ENCODE measurements around the gene C1QTNF12.
"Not testable (repeated sequence)": the region's sequence is repeated elsewhere in the genome, so short reads cannot be mapped to it uniquely, and the experiment has no call there.

The C1QTNF12 gene

DNA sequence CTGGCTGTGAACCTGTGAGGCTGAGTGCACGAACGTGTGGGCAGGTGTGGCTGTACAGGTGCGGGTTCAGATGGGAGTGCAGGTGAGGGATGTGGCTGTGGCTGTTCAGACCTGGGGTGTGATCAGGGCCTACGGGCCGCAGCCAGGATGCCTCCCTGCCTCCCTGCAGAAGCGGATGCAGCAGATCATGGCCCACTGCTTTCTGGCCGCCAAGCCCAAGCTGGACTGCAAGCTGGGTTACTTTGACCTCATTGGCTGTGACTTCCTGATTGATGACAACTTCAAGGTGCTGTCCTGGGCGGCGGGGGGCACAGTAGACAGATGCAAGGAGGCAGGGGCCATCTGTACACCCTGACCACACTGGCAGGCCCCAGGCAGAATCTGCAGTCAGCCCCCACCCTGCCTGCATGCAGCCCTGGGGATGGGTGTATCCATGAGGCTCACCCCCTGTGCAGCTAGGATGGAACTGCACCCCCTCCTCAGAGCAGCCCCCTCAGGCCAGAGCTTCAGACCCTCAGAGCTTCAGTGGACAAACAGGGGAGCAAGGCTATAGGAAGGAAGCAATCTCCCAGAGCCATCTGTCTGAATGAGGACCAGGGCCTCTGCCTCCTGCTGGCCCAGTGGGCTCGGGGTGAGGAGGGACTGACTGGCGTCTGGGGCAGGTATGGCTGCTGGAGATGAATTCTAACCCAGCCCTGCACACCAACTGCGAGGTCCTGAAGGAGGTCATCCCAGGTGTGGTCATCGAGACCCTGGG lies 49.9 kb downstream of the C1QTNF12 start:
- no peak overlapping the region for H3K4me3 ChIP-seq (ENCODE audit: insufficient read length, low read depth)
- no peak overlapping the region for H3K9ac ChIP-seq (ENCODE audit: insufficient read length, low read depth)
- H3K27me3 ChIP-seq (ENCODE audit: insufficient read depth, insufficient read length), result no peaks in the 10 kb centered on the region
- DNase-seq (ENCODE audit: low read depth, low spot score), result no peak
- H3K36me3 ChIP-seq (ENCODE audit: insufficient read depth, insufficient read length, low read length), result no peaks in the 10 kb centered on the region
- TF ChIP-seq ZNF274 (IDR thresholded peaks at IDR 0.05; ENCODE audit: low read depth, low read length) (no peak), YY1 (IDR thresholded peaks at IDR 0.05; ENCODE audit: insufficient read depth, insufficient read length) (no peak), SUZ12 (IDR thresholded peaks at IDR 0.05; ENCODE audit: extremely low read depth, insufficient read depth, insufficient read length) (no peak)
- peaks cover 11% of the 10 kb centered on the region; the same call in 1 of the 2 replicates for H3K9me3 ChIP-seq (ENCODE audit: insufficient read depth, low read length)
- no peaks in the 10 kb centered on the region for H3K4me1 ChIP-seq (ENCODE audit: insufficient read depth, insufficient read length)

- H3K9me3 ChIP-seq (ENCODE audit: insufficient read depth, low read length), result peaks cover 15% of the 10 kb centered on the region; the same call in 1 of the 2 replicates
- DNase-seq (ENCODE audit: low read depth, low spot score); H3K4me1 ChIP-seq (ENCODE audit: insufficient read depth, insufficient read length); H3K4me3 ChIP-seq (ENCODE audit: insufficient read length, low read depth); H3K27me3 ChIP-seq (ENCODE audit: insufficient read depth, insufficient read length); H3K9ac ChIP-seq (ENCODE audit: insufficient read length, low read depth); H3K36me3 ChIP-seq (ENCODE audit: insufficient read depth, insufficient read length, low read length): not testable (repeated sequence)
Observed at GRCh38 chr1:1195726-1196125, 50.8 kb downstream of the C1QTNF12 start.

GRCh38 chr1:1194723-1195122 lies 51.8 kb downstream of the C1QTNF12 start:
- H3K9me3 ChIP-seq (ENCODE audit: insufficient read depth, low read length), result peaks cover 15% of the 10 kb centered on the region; the same call in 1 of the 2 replicates
- no peak for TF ChIP-seq ZNF274 (IDR thresholded peaks at IDR 0.05; ENCODE audit: low read depth, low read length)
- no peak for TF ChIP-seq SUZ12 (IDR thresholded peaks at IDR 0.05; ENCODE audit: extremely low read depth, insufficient read depth, insufficient read length)
- TF ChIP-seq YY1 (IDR thresholded peaks at IDR 0.05; ENCODE audit: insufficient read depth, insufficient read length), result no peak
- no peak for DNase-seq (ENCODE audit: low read depth, low spot score)

More at GRCh38 chr1:1194723-1195122, 51.8 kb downstream of the C1QTNF12 start:
- H3K9ac ChIP-seq (ENCODE audit: insufficient read length, low read depth), result no peak overlapping the region
- H3K27me3 ChIP-seq (ENCODE audit: insufficient read depth, insufficient read length), result no peaks in the 10 kb centered on the region
- H3K4me1 ChIP-seq (ENCODE audit: insufficient read depth, insufficient read length), result no peaks in the 10 kb centered on the region
- H3K4me3 ChIP-seq (ENCODE audit: insufficient read length, low read depth), result no peak overlapping the region
- no peaks in the 10 kb centered on the region for H3K36me3 ChIP-seq (ENCODE audit: insufficient read depth, insufficient read length, low read length)
